Caki2 (cell line): ENCODE measurements around the gene THUMPD1. TPM values are rescaled to one million over a fixed set of nuclear protein-coding genes. Genes with fewer than 3 reads are reported as not detected.
"Not testable (repeated sequence)": the region's sequence is repeated elsewhere in the genome, so short reads cannot be mapped to it uniquely, and the experiment has no call there.

Experiments used
- DNase-seq: peaks from one replicate; pipeline ENCODE4 v3.0.0-alpha.2; 2015; ENCODE audit warnings: low read depth
- in situ Hi-C: cut with HindIII; loops from 2 replicates; pipeline ENCODE4 v1.10.0; 2016; ENCODE audit warnings: low sequenced_read_pairs, low pct_unique_long_range_greater_than_20kb, mixed read lengths
- total RNA-seq: library from RNA; depleted of rRNA; stranded (reverse); fragments of >200 nt; shearing (Covaris generic); gene quantifications from 2 replicates; pipeline ENCODE4 v1.2.3, GENCODE V29; 2014; ENCODE audit warnings: low replicate concordance; rRNA removed

The THUMPD1 gene
- total RNA-seq, 1 experiment from 2014 or later = 54.0 TPM

DNA sequence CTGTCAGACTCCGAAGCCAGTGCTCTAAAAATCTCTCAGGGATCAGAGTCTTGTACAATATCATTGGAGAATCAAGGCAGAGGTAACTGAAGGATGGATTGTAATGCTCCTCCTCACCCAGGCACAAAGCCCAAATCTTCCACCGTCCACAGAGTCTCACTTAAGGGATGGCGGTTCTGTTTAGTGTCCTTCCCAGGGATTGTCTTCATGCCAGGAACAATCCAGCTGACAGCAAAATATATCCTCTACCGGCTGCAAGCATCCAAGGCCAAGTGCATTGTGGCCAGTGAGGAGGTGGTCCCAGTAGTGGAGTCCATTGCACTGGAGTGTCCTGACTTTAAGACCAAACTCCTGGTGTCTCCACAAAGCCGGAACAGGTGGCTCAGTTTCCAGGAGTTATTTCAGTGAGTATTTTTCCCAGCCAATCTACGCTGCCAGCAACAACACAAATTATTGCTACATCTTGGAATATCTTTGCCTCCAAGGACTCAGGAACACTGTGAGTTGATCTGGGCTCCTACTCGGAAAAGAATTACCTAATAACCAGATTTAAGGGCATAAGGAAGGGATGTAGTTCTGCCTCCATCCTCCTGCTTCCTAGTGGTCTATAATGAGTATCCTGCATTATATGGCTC, 30.2 kb downstream of the THUMPD1 start:
- no peak for DNase-seq
- in situ Hi-C loops = no loop called here

DNA sequence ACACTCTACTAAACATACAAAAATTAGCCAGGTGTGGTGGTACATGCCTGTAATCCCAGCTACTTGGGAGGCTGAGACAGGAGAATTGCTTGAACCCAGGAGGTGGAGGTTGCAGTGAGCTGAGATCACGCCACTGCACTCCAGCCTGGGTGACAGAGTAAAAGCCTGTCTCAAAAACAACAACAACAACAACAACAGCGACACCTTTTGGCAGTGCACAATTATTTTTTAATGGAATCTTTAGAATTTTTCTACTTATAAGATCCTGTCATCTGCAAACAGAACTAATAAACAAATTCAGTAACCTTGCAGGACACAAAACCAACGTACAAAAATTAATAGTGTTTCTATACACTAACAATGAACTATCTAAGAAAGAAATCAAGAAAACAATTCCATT, 33.5 kb downstream of the THUMPD1 start:
- in situ Hi-C loops = not testable (repeated sequence)
- DNase-seq = peak; percentile 18

DNA sequence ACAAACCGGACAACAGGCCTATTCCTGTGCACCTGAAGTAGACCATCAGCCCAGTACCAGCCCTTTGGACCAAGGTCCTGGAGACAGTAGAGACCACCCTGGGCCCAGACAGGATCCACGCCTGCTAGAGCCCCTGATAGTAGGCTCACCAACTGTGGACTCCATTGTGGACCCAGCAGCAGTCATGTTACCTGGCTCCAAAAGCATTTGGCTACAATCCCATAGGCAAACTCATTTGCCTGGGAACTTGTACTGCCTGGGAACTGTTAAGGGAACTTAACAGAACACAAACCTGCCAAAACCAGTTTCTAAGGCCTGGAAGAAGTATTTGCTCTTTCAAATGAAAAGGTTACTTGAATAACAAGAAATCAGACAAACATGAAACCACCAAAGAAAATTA, 34.2 kb downstream of the THUMPD1 start:
- in situ Hi-C loops = no loop called here

DNA sequence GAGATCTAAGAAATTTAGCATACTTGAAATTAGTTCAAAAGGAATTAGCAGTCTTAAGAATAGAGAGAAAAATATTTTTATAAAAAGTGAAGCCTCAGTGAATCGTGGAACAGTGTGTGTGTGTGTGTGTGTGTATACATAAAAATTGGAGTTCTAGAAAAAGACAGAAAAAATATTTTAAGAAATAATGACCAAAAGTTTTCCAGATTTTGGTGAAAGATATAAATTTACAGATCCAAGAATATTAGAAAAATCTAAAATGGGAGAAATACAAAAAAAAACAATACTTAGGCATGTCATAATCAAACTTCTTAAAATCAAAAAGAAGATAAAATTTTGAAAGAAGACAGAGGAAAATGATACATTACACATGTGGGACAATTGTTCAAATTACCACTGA, 35.6 kb downstream of the THUMPD1 start:
- DNase-seq, in situ Hi-C loops: not testable (repeated sequence)

More for the DNA sequence above, 34.2 kb downstream of the THUMPD1 start:
- no peak for DNase-seq

DNA sequence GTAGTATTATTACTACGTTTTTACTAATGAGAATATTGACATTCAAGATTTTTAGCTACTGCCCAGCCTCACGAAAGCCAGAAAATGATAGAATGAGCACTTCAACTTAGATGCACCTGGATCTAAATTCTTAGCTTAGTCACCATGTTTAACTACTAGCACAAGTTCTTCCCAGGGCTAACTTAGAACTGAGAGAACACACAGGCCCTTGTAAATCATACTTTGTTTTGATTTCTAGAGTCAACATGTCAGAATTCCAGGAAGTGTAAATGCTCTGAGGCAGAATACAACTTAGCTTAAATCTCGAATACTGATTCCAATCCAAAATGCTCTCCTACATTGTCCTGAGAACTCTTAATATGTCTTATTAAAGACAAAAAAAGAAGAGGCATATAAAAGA, 37.3 kb downstream of the THUMPD1 start:
- in situ Hi-C loops = no loop called here
- no peak for DNase-seq

DNA sequence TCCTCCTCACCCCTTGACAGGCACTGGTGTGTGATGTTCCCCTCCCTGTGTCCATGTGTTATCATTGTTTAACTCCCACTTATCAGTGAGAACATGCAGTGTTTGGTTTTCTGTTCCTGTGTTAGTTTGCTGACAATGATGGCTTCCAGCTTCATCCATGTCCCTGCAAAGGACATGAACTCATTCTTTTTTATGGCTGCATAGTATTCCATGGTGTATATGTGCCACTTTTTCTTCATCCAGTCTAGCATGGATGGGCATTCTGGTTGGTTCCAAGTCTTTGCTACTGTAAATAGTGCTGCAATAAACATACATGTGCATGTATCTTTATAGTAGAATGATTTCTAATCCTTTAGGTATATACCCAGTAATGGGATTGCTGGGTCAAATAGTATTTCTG, 39.9 kb downstream of the THUMPD1 start:
- in situ Hi-C loops, DNase-seq: not testable (repeated sequence)

DNA sequence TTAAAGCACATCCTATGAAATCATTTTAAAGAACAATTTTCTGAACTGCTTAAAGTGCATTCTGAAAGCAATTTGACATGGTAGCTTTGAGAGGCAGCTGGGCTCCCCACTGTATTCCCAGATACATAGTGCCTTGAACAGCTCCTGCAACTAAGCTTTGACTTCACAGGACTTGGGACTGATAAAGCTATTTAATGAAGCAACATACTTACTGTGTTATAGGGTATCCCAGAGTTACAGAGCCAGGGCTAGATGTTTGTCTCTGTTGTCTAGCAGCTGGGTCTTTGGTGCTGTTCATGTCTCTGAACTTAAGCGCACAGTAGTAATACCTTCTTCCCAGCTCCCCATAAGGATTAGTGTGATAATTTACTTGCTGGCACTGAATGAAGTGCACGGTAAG, 45.0 kb downstream of the THUMPD1 start:
- in situ Hi-C loops = no loop called here
- DNase-seq = no peak

DNA sequence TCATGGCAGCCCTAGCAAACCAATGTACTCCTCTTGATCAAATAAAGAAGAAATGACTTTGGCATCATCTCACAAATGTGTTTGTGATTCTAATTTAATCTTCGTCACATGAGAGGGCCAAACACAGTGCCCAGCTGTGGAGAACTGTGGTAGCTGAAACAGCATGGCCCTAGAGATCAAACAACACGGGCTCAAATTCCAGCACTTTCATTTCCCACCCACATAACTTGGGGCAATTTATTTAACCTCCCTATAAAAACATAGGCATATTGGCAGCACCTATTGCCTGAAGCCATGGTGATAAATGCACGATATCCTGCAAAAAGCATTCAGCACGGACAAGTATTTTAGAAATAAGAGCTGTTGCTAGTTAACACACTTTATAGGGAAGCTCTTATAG, 46.6 kb downstream of the THUMPD1 start:
- no peak for DNase-seq
- in situ Hi-C loops = no loop called here

DNA sequence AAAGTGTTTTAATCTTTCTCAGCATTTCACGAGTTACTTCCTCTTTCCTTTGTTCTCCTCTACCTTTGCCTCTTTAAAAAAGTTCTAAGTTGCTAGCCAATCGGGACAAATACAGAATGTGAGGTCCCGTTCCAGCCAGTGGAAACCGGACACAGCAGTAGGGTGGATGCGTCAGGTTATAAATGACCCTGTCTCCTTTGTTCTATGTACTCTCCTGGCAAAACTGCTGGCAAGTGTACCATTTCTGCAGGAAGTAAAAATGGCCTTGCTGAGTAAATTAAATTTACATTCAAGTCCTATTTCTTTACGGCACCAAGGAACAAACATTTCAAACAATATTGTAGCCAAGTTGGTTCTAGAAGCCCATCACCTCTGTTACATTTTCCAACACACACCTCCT, 47.5 kb downstream of the THUMPD1 start:
- DNase-seq, in situ Hi-C loops: not testable (repeated sequence)

DNA sequence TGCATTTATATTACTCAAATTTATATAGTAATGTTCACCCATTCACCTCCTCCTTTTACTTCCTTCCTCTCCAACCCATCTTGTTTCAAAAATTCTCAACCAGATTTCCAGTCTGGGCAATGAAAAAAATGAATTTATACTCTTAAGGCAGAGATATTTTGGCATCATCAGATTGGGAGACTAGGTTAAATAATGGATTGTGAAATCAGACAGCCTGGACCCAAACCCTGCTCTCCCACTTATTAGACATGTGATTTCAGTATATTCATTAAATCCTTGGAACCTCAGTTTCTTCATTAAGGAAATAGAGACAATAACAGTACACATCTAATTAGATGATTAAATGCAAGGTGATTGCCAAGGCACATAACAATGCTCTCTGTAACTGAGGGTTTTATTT, 52.0 kb downstream of the THUMPD1 start:
- no peak for DNase-seq
- in situ Hi-C loops = no loop called here

DNA sequence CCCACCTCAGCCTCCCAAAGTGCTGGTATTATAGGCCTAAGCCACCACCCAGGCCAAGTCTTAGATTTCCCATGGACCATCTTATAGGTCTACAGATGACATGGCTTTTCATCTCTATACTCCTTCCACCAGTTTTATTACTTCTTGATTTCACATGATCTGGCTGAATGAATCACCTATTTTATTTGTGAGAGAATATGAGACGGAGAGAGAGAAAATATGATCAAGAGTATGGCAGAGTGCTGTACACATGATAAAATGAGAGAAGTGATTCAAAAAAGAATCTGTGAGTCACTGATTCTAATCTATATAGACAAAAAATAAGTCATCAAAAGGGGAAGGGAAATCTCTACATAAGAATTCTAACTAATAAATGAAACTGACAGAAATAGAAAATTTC, 57.8 kb downstream of the THUMPD1 start:
- in situ Hi-C loops = no loop called here
- no peak for DNase-seq

Other genes starting within 250 kb of the THUMPD1 start
- gene ACSM2B, start 165.5 kb downstream of the THUMPD1 start, total RNA-seq = not detected in 2 replicates
- gene ACSM1, start 44.1 kb downstream of the THUMPD1 start, total RNA-seq = 1.0 and 3.7 TPM in 2 replicates
- 47.2 and 48.5 TPM in 2 replicates for gene ACSM3, start 22.2 kb upstream of the THUMPD1 start, total RNA-seq
- gene ERI2, start 64.7 kb upstream of the THUMPD1 start, total RNA-seq = 11.6 and 19.0 TPM in 2 replicates
- gene REXO5, start 64.7 kb upstream of the THUMPD1 start, total RNA-seq = 10.8 and 21.3 TPM in 2 replicates
- 5.1 and 9.8 TPM in 2 replicates for gene DCUN1D3, start 158.5 kb upstream of the THUMPD1 start, total RNA-seq
- 35.6 and 52.1 TPM in 2 replicates for gene LYRM1, start 159.0 kb upstream of the THUMPD1 start, total RNA-seq